GM12801 (cell line): Measurements from ENCODE around the gene TRIP4.

Experiments used
- TF ChIP-seq, protein P1 (sequence below): IDR thresholded peaks from one replicate; pipeline ENCODE4 v1.5.1; 2011; ENCODE audit warnings: control low read depth; ENCODE audit not compliant: insufficient read length; ENCODE audit errors: extremely low read depth

The TRIP4 gene

DNA sequence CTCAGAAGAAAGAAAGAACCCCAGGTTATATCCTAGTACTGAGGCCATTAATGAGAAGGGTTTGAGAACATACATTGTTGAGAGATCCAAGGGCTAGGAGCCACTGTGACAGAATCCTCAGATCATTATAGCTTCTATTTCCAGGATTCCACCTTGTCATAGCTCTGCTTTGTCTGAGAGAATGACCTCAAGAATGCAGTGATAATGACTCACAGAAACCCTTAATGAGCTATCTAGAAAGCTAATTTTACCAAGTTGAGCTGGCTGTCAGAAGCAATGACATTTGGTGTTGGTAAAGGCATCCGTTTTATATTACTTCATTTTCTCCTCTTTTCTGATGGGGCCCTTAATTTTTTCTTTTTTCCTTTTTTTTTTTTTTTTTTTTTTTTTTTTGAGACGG, 10.9 kb downstream of the TRIP4 start:
- TF ChIP-seq, protein P1, sequence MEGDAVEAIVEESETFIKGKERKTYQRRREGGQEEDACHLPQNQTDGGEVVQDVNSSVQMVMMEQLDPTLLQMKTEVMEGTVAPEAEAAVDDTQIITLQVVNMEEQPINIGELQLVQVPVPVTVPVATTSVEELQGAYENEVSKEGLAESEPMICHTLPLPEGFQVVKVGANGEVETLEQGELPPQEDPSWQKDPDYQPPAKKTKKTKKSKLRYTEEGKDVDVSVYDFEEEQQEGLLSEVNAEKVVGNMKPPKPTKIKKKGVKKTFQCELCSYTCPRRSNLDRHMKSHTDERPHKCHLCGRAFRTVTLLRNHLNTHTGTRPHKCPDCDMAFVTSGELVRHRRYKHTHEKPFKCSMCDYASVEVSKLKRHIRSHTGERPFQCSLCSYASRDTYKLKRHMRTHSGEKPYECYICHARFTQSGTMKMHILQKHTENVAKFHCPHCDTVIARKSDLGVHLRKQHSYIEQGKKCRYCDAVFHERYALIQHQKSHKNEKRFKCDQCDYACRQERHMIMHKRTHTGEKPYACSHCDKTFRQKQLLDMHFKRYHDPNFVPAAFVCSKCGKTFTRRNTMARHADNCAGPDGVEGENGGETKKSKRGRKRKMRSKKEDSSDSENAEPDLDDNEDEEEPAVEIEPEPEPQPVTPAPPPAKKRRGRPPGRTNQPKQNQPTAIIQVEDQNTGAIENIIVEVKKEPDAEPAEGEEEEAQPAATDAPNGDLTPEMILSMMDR, result no peak

- TF ChIP-seq, protein P1, result no peak
These were observed 12.9 kb downstream of the TRIP4 start for GRCh38 chr15:64400583-64400982.

DNA sequence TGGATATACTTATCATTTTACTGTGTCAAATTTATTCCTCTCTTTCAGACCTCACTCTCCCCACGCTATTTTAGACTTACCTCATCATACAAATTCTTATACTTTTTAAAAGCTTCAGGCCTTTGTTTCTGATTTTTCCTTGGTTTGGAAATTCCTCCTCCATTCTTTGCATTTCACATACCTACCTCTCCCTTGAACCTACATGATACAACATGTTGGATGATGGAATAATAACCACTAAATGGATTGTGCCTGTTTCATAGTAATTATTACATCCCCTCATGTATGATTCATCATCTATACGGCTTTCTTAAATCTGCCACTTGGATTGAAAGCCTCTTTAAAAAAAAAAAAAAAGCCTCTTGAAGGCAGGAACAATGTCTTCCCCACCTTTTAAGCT, 24.6 kb downstream of the TRIP4 start:
- TF ChIP-seq, protein P1, result no peak

DNA sequence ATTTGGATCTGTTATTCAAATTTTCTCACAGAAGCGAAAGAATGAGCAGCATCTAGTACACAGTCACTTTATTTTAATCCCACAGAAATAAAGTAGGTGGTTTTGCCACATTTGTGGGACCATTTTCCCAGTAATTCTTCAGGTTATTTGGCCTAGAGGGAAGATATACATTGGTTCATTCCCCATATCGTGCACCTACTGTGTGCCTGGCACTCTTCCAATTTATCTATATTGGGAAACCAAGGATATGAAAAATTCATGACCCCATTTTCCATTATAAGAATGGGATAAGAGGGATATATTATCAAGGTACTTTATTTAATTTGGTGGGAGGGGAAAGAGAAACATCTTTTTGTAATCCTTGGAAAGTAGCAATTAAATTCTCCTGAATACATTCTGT, 35.1 kb downstream of the TRIP4 start:
- TF ChIP-seq, protein P1, result no peak

DNA sequence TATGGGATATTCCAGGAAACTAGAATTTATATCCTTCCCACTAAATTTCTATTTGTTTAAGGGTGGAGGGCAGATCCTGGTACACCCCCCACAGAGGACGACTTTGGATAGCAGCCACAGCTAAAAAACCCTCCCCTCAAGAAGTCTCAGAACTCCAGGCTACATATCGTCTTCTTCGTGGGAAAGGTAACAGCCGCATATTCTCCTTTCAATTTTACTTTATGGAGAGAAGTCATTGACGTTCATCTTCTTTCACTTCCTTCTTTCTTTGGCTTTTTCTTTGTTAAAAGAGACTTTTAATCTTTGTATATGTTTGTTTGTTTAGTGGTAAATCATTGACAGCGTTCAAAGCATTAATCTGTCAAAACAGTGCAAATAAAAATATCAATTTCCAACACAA, 36.3 kb downstream of the TRIP4 start:
- TF ChIP-seq, protein P1, result no peak

- TF ChIP-seq, protein P1, result no peak
These were observed 37.6 kb downstream of the TRIP4 start for GRCh38 chr15:64425221-64425620.

DNA sequence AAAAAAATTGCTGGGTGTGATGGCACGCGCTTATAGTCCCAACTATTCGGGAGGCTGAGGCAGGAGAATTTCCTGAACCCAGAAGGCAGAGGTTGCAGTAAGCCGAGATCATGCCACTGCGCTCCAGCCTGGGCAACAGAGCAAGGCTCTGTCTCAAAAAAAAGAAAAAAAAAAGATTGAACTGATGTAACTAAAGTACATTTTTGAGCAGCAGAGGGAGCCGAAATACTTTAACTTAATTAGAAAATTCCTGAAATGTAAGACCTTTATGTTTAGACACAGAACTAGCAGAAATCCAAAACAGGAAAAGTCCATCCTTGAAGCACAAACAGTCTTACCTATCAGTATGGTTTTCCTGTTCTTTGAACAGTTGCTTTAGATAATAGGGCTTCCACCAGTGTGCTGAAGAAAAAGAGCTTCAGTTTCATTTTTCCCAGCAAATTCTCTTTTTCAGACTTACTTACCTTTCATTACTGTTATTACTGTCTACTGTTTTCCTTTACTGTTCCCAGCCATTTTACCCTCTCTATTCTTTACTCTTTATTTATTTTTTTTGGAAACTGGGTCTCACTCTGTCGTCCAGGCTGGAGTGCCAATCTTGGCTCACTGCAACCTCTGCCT, 39.3 kb downstream of the TRIP4 start:
- TF ChIP-seq, protein P1, result no peak
